Skeletal muscle cell (primary cell): ENCODE results near the gene ZNF697.

Experiments
- DNase-seq: peaks from one replicate; pipeline ENCODE4 v3.0.0-alpha.2; 2010; ENCODE audit warnings: low read depth
- H3K4me3 ChIP-seq: 2 replicates; pipeline ENCODE4 v1.5.1; 2011; ENCODE audit warnings: low read depth, mild to moderate bottlenecking, control low read depth, low read length, moderate library complexity

Gene ZNF697

GRCh38 chr1:119670898-119671297 lies 22.8 kb upstream of the ZNF697 start:
- H3K4me3 ChIP-seq, result no peak overlapping the region
- no peak for DNase-seq

GRCh38 chr1:119667173-119667572 lies 19.1 kb upstream of the ZNF697 start:
- H3K4me3 ChIP-seq, result no peak overlapping the region
- no peak for DNase-seq

GRCh38 chr1:119664067-119664466 lies 16.0 kb upstream of the ZNF697 start:
- no peak for DNase-seq

GRCh38 chr1:119662034-119662437 lies 14.0 kb upstream of the ZNF697 start:
- H3K4me3 ChIP-seq, result no peak overlapping the region
- DNase-seq, result no peak

More at GRCh38 chr1:119664067-119664466, 16.0 kb upstream of the ZNF697 start:
- H3K4me3 ChIP-seq, result no peak overlapping the region

- no peak overlapping the region for H3K4me3 ChIP-seq
- DNase-seq, result no peak
Observed at GRCh38 chr1:119660253-119661083, 12.4 kb upstream of the ZNF697 start.

- H3K4me3 ChIP-seq, result no peak overlapping the region
- DNase-seq, result no peak
Observed at GRCh38 chr1:119659628-119660027, 11.6 kb upstream of the ZNF697 start.

- DNase-seq, result no peak
- no peak overlapping the region for H3K4me3 ChIP-seq
Observed at GRCh38 chr1:119656410-119656955, 8.4 kb upstream of the ZNF697 start.

- H3K4me3 ChIP-seq, result no peak overlapping the region
- no peak for DNase-seq
Observed at GRCh38 chr1:119655154-119655553, 7.1 kb upstream of the ZNF697 start.

GRCh38 chr1:119653839-119654170 lies 5.7 kb upstream of the ZNF697 start:
- peak; percentile 45 for DNase-seq
- H3K4me3 ChIP-seq, result no peak overlapping the region

- H3K4me3 ChIP-seq, result no peak overlapping the region
- DNase-seq, result no peak
Observed at GRCh38 chr1:119653135-119653838, 5.2 kb upstream of the ZNF697 start.

- no peak overlapping the region for H3K4me3 ChIP-seq
- DNase-seq, result no peak
Observed at GRCh38 chr1:119652587-119652986, 4.5 kb upstream of the ZNF697 start.

GRCh38 chr1:119651641-119652040 lies 3.6 kb upstream of the ZNF697 start:
- DNase-seq, result no peak

GRCh38 chr1:119651133-119651532 lies 3.1 kb upstream of the ZNF697 start:
- no peak for DNase-seq
- no peak overlapping the region for H3K4me3 ChIP-seq

More at GRCh38 chr1:119651641-119652040, 3.6 kb upstream of the ZNF697 start:
- H3K4me3 ChIP-seq, result no peak overlapping the region

- no peak for DNase-seq
- peak overlapping the region; percentile 91 for H3K4me3 ChIP-seq
Observed at GRCh38 chr1:119648620-119649004, 546 bp upstream of the ZNF697 start.

GRCh38 chr1:119647228-119647733 lies 785 bp downstream of the ZNF697 start:
- DNase-seq, result no peak
- peak overlapping the region; percentile 91 for H3K4me3 ChIP-seq

GRCh38 chr1:119646521-119647227 lies 1.4 kb downstream of the ZNF697 start:
- DNase-seq, result peak; percentile 48
- H3K4me3 ChIP-seq, result peak overlapping the region; percentile 91

GRCh38 chr1:119639109-119639508 lies 9.0 kb downstream of the ZNF697 start:
- no peak overlapping the region for H3K4me3 ChIP-seq
- no peak for DNase-seq

GRCh38 chr1:119637710-119638109 lies 10.4 kb downstream of the ZNF697 start:
- no peak for DNase-seq
- no peak overlapping the region for H3K4me3 ChIP-seq

GRCh38 chr1:119636491-119637089 lies 11.5 kb downstream of the ZNF697 start:
- DNase-seq, result no peak
- H3K4me3 ChIP-seq, result no peak overlapping the region
